Natural killer cell (primary cell): ENCODE measurements around the gene CYB5D1. TPM values are rescaled to one million over a fixed set of nuclear protein-coding genes. Genes with fewer than 3 reads are reported as not detected.

Experiments
- ATAC-seq, 3 donors: fragments of 150-1000 bp in 2 of 3; fragments of 200-7000 bp in 1 of 3; cut with Tn5 transposase; 1 replicate in 1 of 3; 2 replicates in 2 of 3; pipeline ENCODE4 v1.10.0; 2021; ENCODE audit warnings: mild to moderate bottlenecking in 2 of 3, moderate library complexity in 2 of 3
- DNase-seq, 2 donors: peaks; one replicate each; pipeline versions ENCODE4 v3.0.0 to v3.0.0-alpha.2; 2013 to 2021; ENCODE audit warnings: mixed read lengths in 1 of 2
- H3K27ac ChIP-seq: one replicate; pipeline ENCODE4 v1.5.1; 2013; ENCODE audit warnings: mild to moderate bottlenecking, low read length
- H3K27me3 ChIP-seq: one replicate; pipeline ENCODE4 v1.6.1; 2013; ENCODE audit warnings: low read length; ENCODE audit not compliant: control insufficient read depth, insufficient read depth
- H3K36me3 ChIP-seq: one replicate; pipeline ENCODE4 v1.6.1; 2013; ENCODE audit warnings: low read length; ENCODE audit not compliant: control insufficient read depth, insufficient read depth
- H3K4me1 ChIP-seq: one replicate; pipeline ENCODE4 v1.6.1; 2013; ENCODE audit warnings: low read length; ENCODE audit not compliant: control insufficient read depth, insufficient read depth
- H3K4me3 ChIP-seq: one replicate; pipeline ENCODE4 v1.5.1; 2013; ENCODE audit warnings: low read length
- H3K9me3 ChIP-seq: one replicate; pipeline ENCODE4 v1.6.1; 2013; ENCODE audit warnings: low read length; ENCODE audit not compliant: control insufficient read depth, insufficient read depth
- H3K27ac Mint-ChIP-seq, 2 donors: one replicate each; pipeline ENCODE4 v1.8.0; 2022; ENCODE audit warnings: mild to moderate bottlenecking in 2 of 2, mixed read lengths in 2 of 2, moderate library complexity in 1 of 2
- H3K27me3 Mint-ChIP-seq, 2 donors: one replicate each; pipeline ENCODE4 v1.8.0; 2022; ENCODE audit warnings: low read depth in 2 of 2, mixed read lengths in 2 of 2
- H3K36me3 Mint-ChIP-seq: one replicate; pipeline ENCODE4 v1.8.0; 2022; ENCODE audit warnings: mixed read lengths
- H3K4me1 Mint-ChIP-seq, 2 donors: one replicate each; pipeline ENCODE4 v1.8.0; 2022; ENCODE audit warnings: mixed read lengths in 2 of 2
- H3K4me3 Mint-ChIP-seq: one replicate; pipeline ENCODE4 v1.8.0; 2022; ENCODE audit warnings: mild to moderate bottlenecking, moderate library complexity, mixed read lengths
- H3K9me3 Mint-ChIP-seq, 2 donors: one replicate each; pipeline ENCODE4 v1.8.0; 2022; ENCODE audit warnings: mixed read lengths in 2 of 2
- WGBS: methylation state at CpG from one replicate; pipeline ENCODE4 v1.1.7; 2013; ENCODE audit warnings: missing lambda C conversion rate; ENCODE audit not compliant: insufficient coverage; 5-methylcytosine and 5-hydroxymethylcytosine counted together
- intact Hi-C: fragments of 100-400 bp; cut with micrococcal nuclease; formaldehyde crosslinking; loops from one replicate; pipeline ENCODE4 v1.14.2; 2022
- total RNA-seq, 4 donors: library from RNA; stranded (reverse); fragments of 120-200 nt in 1 of 4; gene quantifications; one replicate each; pipeline versions ENCODE4 v1.2.3 to v1.2.4, GENCODE V29; 2013 to 2022
- TF ChIP-seq, protein P1 (sequence below): fragments of 200-600 bp; IDR thresholded peaks from one replicate; pipeline ENCODE4 v1.8.0; 2022; ENCODE audit warnings: antibody characterized with exemption

The CYB5D1 gene
- total RNA-seq, 3 donors from 2014 or later (not counting 1 experiment from before 2014, with no cell fraction given): 11.0 to 18.3 (median 11.5) TPM

DNA sequence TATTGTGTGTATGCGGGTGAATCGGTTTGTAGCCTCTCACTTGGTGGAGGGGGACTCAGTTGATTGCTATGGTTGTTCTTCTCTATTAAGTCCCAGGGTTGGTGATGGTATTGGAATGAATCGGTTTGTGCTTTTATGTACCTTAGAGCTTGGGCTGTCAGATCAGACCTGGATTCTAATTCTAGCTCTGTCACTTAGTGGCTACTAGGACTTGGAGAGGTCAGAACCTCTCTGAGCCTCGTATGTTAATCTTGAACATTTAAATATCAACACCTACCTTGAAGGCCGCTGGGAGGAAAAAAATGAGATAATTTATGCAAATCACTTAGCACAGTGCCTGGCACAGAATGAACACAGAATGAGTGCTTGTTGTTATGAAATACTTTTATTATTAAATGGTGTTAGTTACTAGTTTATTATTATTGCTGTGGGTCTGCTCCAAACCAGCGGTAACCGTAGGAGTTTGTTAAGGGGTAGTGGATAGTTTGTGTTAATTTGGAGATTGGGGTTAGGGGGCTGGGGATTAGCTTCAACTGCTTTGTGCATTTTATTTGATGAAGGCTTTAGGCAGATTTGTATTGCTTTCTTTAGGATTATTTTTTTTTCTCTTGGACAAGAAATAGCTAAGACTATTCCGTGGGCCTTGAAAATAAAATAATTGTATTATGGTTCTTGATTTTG, 20.3 kb upstream of the CYB5D1 start:
- ATAC-seq: no peak
- no peak overlapping the region for H3K4me3 ChIP-seq
- intact Hi-C loops: no loop called here

GRCh38 chr17:7838090-7839075, 19.4 kb upstream of the CYB5D1 start:
- WGBS: 29% methylated on average over 9 of the region's 12 CpGs
- TF ChIP-seq, protein P1, sequence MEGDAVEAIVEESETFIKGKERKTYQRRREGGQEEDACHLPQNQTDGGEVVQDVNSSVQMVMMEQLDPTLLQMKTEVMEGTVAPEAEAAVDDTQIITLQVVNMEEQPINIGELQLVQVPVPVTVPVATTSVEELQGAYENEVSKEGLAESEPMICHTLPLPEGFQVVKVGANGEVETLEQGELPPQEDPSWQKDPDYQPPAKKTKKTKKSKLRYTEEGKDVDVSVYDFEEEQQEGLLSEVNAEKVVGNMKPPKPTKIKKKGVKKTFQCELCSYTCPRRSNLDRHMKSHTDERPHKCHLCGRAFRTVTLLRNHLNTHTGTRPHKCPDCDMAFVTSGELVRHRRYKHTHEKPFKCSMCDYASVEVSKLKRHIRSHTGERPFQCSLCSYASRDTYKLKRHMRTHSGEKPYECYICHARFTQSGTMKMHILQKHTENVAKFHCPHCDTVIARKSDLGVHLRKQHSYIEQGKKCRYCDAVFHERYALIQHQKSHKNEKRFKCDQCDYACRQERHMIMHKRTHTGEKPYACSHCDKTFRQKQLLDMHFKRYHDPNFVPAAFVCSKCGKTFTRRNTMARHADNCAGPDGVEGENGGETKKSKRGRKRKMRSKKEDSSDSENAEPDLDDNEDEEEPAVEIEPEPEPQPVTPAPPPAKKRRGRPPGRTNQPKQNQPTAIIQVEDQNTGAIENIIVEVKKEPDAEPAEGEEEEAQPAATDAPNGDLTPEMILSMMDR: no peak
- peak; percentile 35 to 48 for DNase-seq
- H3K9me3 ChIP-seq: no peaks in the 10 kb centered on the region
- no peaks in the 10 kb centered on the region for H3K36me3 ChIP-seq
- peak overlapping the region; percentile 14 for H3K27ac ChIP-seq
- no peak overlapping the region for H3K4me3 ChIP-seq
- Mint-ChIP-seq H3K36me3 (no peaks in the 10 kb centered on the region), H3K9me3 (no peaks in the 10 kb centered on the region), H3K4me3 (peak overlapping the region; percentile 58), H3K4me1 (peaks cover 67 to 91% of the 10 kb centered on the region in 2 donors), H3K27ac (peak overlapping the region; percentile 100), H3K27me3 (peaks cover 0 to 11% of the 10 kb centered on the region in 2 donors)
- no peak for ATAC-seq
- intact Hi-C loops: no loop called here
- H3K4me1 ChIP-seq: peaks cover 72% of the 10 kb centered on the region
- H3K27me3 ChIP-seq: no peaks in the 10 kb centered on the region

More for the DNA sequence above, 20.3 kb upstream of the CYB5D1 start:
- Mint-ChIP-seq H3K27me3 (peaks cover 0 to 11% of the 10 kb centered on the region in 2 donors), H3K9me3 (no peaks in the 10 kb centered on the region), H3K36me3 (no peaks in the 10 kb centered on the region), H3K4me1 (peaks cover 61 to 86% of the 10 kb centered on the region in 2 donors), H3K27ac (peak overlapping the region; percentile 97 to 100), H3K4me3 (peak overlapping the region; percentile 94)
- 39% methylated on average over 6 of the region's 8 CpGs for WGBS
- H3K4me1 ChIP-seq: peaks cover 67% of the 10 kb centered on the region
- peak in 1 of 2 donors; percentile 50 for DNase-seq
- no peaks in the 10 kb centered on the region for H3K9me3 ChIP-seq
- no peaks in the 10 kb centered on the region for H3K27me3 ChIP-seq
- no peak overlapping the region for H3K27ac ChIP-seq
- H3K36me3 ChIP-seq: no peaks in the 10 kb centered on the region
- TF ChIP-seq, protein P1: no peak

GRCh38 chr17:7839190-7839875, 18.5 kb upstream of the CYB5D1 start:
- intact Hi-C loops: no loop called here
- TF ChIP-seq, protein P1: no peak
- no peak for ATAC-seq
- Histone ChIP-seq H3K9me3 (no peaks in the 10 kb centered on the region), H3K27me3 (no peaks in the 10 kb centered on the region), H3K4me3 (no peak overlapping the region), H3K36me3 (no peaks in the 10 kb centered on the region), H3K27ac (peak overlapping the region; percentile 14), H3K4me1 (peaks cover 72% of the 10 kb centered on the region)
- DNase-seq: peak in 1 of 2 donors; percentile 46
- Mint-ChIP-seq H3K36me3 (no peaks in the 10 kb centered on the region), H3K27me3 (peaks cover 0 to 11% of the 10 kb centered on the region in 2 donors), H3K4me3 (no peak overlapping the region), H3K9me3 (no peaks in the 10 kb centered on the region), H3K4me1 (peaks cover 67 to 91% of the 10 kb centered on the region in 2 donors), H3K27ac (peak overlapping the region; percentile 100)
- WGBS: 85% methylated on average over 6 of the region's 6 CpGs
